Measurements from ENCODE around the gene AUTS2. TPM values are rescaled to one million over a fixed set of nuclear protein-coding genes. Genes with fewer than 3 reads are reported as not detected.

Gene AUTS2
- total and polyA plus RNA-seq, 9 of the 15 experiments (the other 6 are each of a cell fraction or from before 2014, with no cell fraction given): 0.58 TPM; not detected in 8

- H3K79me2 ChIP-seq (ENCODE audit: control insufficient read depth, insufficient read depth, low read length): no peaks in the 10 kb centered on the region
- DNase-seq (ENCODE audit: extremely low read depth in 1 of 4, low spot score in 3 of 4) (no peak), ATAC-seq (no peak), FAIRE-seq (no peak)
- H3K27me3 ChIP-seq (ENCODE audit: control insufficient read depth in 2 of 2, insufficient read depth in 2 of 2, low read length in 2 of 2): no peaks in the 10 kb centered on the region; a peak in 1 of 5 replicates
- no peaks in the 10 kb centered on the region for H4K20me1 ChIP-seq (replicated peaks; ENCODE audit: control insufficient read depth, insufficient read depth, low read length)
- TF ChIP-seq FOS (IDR thresholded peaks at IDR 0.05; ENCODE audit: extremely low read depth, insufficient read length) (no peak), NFIC (IDR thresholded peaks at IDR 0.05) (no peak), MBD2 (IDR thresholded peaks at IDR 0.05; ENCODE audit: borderline replicate concordance, low read depth) (no peak), HDAC6 (IDR thresholded peaks at IDR 0.05; ENCODE audit: low read depth, low read length) (no peak), ZNF764 (CRISPR knock-in tag; IDR thresholded peaks at IDR 0.05; ENCODE audit: low read depth) (no peak), U2AF1 (optimal IDR thresholded peaks at IDR 0.05; ENCODE audit: low read depth, low read length) (no peak), HNRNPL (IDR thresholded peaks at IDR 0.05; ENCODE audit: low read depth, low read length) (no peak), EP300 (IDR thresholded peaks at IDR 0.05; ENCODE audit: low read length) (no peak), EWSR1 (IDR thresholded peaks at IDR 0.05; ENCODE audit: borderline replicate concordance, low read depth, partially characterized antibody) (no peak), ETV6 (IDR thresholded peaks at IDR 0.05; ENCODE audit: borderline replicate concordance in 1 of 2, low read depth in 2 of 2, low read length in 1 of 2) (no peak), ETV6 (CRISPR knock-in tag; IDR thresholded peaks at IDR 0.05; ENCODE audit: borderline replicate concordance) (no peak), DMBX1 (CRISPR knock-in tag; IDR thresholded peaks at IDR 0.05; ENCODE audit: borderline replicate concordance) (no peak)
- TF ChIP-seq, protein P1, sequence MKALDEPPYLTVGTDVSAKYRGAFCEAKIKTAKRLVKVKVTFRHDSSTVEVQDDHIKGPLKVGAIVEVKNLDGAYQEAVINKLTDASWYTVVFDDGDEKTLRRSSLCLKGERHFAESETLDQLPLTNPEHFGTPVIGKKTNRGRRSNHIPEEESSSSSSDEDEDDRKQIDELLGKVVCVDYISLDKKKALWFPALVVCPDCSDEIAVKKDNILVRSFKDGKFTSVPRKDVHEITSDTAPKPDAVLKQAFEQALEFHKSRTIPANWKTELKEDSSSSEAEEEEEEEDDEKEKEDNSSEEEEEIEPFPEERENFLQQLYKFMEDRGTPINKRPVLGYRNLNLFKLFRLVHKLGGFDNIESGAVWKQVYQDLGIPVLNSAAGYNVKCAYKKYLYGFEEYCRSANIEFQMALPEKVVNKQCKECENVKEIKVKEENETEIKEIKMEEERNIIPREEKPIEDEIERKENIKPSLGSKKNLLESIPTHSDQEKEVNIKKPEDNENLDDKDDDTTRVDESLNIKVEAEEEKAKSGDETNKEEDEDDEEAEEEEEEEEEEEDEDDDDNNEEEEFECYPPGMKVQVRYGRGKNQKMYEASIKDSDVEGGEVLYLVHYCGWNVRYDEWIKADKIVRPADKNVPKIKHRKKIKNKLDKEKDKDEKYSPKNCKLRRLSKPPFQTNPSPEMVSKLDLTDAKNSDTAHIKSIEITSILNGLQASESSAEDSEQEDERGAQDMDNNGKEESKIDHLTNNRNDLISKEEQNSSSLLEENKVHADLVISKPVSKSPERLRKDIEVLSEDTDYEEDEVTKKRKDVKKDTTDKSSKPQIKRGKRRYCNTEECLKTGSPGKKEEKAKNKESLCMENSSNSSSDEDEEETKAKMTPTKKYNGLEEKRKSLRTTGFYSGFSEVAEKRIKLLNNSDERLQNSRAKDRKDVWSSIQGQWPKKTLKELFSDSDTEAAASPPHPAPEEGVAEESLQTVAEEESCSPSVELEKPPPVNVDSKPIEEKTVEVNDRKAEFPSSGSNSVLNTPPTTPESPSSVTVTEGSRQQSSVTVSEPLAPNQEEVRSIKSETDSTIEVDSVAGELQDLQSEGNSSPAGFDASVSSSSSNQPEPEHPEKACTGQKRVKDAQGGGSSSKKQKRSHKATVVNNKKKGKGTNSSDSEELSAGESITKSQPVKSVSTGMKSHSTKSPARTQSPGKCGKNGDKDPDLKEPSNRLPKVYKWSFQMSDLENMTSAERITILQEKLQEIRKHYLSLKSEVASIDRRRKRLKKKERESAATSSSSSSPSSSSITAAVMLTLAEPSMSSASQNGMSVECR (CRISPR knock-in tag; IDR thresholded peaks at IDR 0.05): no peak
- TF ChIP-seq, protein P2, sequence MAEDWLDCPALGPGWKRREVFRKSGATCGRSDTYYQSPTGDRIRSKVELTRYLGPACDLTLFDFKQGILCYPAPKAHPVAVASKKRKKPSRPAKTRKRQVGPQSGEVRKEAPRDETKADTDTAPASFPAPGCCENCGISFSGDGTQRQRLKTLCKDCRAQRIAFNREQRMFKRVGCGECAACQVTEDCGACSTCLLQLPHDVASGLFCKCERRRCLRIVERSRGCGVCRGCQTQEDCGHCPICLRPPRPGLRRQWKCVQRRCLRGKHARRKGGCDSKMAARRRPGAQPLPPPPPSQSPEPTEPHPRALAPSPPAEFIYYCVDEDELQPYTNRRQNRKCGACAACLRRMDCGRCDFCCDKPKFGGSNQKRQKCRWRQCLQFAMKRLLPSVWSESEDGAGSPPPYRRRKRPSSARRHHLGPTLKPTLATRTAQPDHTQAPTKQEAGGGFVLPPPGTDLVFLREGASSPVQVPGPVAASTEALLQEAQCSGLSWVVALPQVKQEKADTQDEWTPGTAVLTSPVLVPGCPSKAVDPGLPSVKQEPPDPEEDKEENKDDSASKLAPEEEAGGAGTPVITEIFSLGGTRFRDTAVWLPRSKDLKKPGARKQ (CRISPR knock-in tag; IDR thresholded peaks at IDR 0.05): no peak
- in situ Hi-C loops (cut with MboI) (no loop called here), intact Hi-C loops (cut with micrococcal nuclease) (no loop called here)
- WGBS (ENCODE audit: insufficient coverage, low coverage, missing lambda C conversion rate): 3% methylated on average over 5 of the region's 5 CpGs
- H2AFZ ChIP-seq (ENCODE audit: low read depth, low read length): no peak overlapping the region
- no peak overlapping the region for H3K9ac ChIP-seq (ENCODE audit: insufficient read depth in 1 of 2, low read depth in 2 of 2, low read length in 2 of 2)
- no TSS peak for BruUV-seq (replicated peaks)
- CTCF ChIA-PET (ENCODE audit: low intra/inter-chr PET ratio): no interaction called here
- no peaks in the 10 kb centered on the region for H3K4me1 ChIP-seq (replicated peaks in 1 of 2; ENCODE audit: control insufficient read depth in 2 of 2, insufficient read depth in 2 of 2, low read length in 2 of 2)
- H3K36me3 ChIP-seq (ENCODE audit: control insufficient read depth, insufficient read depth, low read length): no peaks in the 10 kb centered on the region
- H3K4me3 ChIP-seq: no peak overlapping the region
- H3K9me3 ChIP-seq (replicated peaks; ENCODE audit: control insufficient read depth, insufficient read depth, low read depth, low read length): no peaks in the 10 kb centered on the region
- POLR2A ChIA-PET: no interaction called here
- no peaks in the 10 kb centered on the region for H3K9me1 ChIP-seq (ENCODE audit: control insufficient read depth, insufficient read depth, low read length)
- H3K4me2 ChIP-seq (ENCODE audit: insufficient read depth, low read length): no peak overlapping the region
- no peak overlapping the region for H3K27ac ChIP-seq (ENCODE audit: extremely low read depth, low read depth, low read length)
These were observed 690.6 kb downstream of the AUTS2 start for GRCh38 chr7:70288781-70289456.
